ENCODE data around the gene CFAP45.

Gene CFAP45

GRCh38 chr1:159900086-159900680 is at the start of gene CFAP45:
CFAP45 (minus strand) TSS chr1:159900165; CDS start chr1:159900098, 67 bp downstream.
- DNase-seq (ENCODE audit: low spot score): no peak

DNA sequence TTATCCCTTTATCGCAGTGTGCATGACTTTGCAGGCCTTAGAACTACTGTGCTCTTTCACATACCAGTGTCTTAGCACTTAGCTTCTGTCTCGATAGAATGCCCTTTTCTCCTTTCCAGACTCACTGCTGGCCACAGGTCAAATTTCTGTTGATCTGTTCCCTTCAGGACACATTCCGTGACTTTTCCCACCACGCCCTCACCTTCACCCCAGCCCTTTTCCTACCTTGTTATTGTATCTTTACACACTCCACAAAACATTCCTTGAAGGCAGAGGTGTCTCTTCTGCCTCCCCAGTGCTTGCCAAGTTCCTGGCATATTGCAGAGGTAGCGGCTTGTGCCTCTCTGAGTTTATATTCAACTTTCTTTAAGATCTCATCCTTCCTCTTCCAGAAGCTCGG is 49.2 kb upstream of the CFAP45 start:
- DNase-seq (ENCODE audit: low spot score): no peak

- no peak for DNase-seq (ENCODE audit: low spot score)
These were observed 48.0 kb upstream of the CFAP45 start for GRCh38 chr1:159947942-159948341.

DNA sequence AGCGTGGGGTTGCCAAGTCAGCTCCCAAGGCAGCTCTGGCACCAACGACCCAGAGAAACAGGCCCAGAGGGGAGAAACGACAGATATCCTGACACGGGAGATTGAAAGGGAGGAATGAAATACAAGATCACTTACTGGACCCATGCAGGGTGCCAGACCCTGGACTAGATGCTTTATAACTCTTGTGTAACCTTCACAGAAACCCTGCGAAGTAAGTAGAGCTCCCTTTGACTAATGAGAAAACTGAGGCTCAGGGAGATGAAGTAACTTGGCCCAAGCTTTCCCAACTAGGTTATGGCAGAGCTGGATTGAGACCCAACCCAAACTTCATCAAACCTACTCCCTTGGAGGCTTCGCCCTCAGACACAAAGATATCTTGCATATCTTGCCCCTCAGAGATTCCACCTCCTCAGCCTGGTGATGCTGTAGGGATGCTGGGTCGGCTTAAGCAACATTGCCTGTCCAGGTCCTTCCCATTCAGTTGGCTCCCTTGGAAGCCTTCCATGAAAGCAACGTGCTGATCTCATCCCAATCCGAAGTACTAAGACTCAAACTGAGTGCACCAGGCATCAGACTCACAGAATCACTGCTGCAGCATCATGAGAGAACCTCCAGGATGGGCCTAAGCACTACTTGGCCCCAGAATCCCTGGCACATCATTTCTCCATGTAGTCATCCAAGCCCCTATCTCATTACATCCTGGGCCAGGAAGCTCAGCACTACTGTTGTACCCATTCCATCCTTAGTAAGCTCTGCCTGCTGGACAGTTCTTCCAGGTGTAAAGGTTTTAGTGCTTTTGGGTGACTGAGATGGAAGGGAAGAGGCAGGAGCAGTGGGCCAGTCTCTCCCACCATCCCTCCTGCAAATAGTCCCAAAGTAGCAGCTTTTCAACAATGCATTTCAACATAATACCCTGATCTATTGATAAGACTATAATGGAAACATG is 46.5 kb upstream of the CFAP45 start:
- no peak for DNase-seq (ENCODE audit: low spot score)

GRCh38 chr1:159945483-159946241 is 45.7 kb upstream of the CFAP45 start, which contains the start of gene IGSF9:
IGSF9 (minus strand) TSS chr1:159945613; CDS start chr1:159943454, 2,159 bp downstream.
- DNase-seq (ENCODE audit: low spot score): peak; percentile 53

DNA sequence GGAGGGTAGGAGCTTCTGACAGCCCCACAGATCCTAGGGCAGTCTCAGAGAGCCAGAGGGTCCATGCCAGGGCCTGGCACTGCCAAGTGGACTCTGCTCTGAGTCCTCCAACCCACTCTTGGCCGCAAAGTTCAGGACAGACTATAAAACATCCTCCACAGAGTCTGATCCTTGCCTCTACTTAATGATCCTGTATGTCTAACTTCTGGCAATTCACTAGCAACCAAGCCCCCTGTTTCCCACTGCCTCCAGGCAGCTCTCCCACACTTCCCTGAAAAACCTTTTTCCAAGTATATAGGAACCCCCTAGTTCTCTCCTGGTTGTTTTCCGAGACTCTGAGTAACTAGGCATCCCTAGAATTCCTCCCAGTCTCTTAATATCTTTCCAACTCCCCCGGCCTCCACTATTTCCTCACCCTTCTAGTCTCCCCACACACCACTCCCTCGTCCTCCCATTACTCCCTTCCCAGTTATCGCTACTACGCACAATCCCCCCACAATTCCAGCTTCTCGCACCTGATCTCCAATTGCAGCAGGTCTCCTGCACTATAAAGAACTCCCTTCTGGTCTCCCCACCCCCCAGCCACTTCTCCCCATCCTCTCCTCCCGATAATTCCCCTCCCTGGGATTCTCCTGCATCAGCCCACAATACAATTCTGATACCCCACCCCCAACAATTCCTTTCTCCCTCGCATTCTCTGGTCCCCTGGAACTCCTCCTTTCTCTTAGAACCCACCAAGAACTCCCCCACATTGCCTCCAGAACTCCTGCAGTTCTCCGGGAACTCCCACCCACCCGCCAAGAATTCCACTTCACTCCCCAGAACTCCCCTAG is 44.9 kb upstream of the CFAP45 start:
- no peak for DNase-seq (ENCODE audit: low spot score)

GRCh38 chr1:159943908-159944622 is 44.1 kb upstream of the CFAP45 start:
- no peak for DNase-seq (ENCODE audit: low spot score)

- no peak for DNase-seq (ENCODE audit: low spot score)
These were observed 43.3 kb upstream of the CFAP45 start for GRCh38 chr1:159943278-159943640.

GRCh38 chr1:159942632-159943277 is 42.8 kb upstream of the CFAP45 start:
- no peak for DNase-seq (ENCODE audit: low spot score)

DNA sequence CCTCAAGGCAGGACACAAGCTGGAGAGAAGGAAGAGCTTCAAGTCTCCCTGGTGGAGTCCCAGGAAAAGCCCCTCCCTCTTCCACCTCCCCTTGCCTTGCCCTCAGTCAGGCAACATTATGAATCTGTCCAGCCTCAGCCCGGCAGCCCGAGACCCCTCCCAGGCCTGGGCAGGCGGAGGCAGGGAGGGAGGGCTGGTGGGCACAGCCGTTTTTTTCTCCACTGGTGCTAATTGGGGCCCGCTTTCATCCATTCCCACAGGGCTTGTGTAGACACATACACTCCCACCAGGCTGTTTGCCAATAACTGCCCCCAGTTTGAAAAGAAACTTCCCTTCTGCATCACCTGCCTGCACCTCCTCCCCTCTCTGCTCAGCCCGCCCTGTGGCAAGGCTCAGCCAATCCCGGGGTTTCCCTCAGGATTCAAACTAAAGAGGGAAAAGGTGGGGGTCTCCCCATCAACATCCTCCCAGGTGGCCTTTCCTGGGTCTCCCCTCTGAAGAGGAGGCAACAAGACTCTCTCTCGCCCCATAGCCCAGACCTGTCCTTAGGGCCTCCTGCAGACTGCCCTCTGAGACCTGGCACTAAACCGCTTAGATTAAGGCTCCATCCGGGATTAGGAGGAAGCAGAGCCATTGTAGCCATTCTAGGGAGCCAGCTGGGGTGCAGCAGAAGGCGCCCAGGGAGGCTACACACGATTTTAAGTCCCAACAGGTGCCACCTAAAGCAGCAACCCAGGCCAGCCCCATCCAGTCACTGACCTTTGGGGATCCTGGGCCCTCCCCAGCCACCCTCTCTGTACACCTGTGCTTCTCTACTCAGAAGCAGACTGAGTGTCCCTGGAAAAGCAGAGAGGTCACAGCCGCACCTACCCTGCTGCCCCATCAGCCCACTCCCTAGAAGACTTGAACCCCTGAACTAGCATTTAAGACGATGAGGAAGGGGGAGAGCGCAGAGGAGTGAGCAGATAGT is 41.9 kb upstream of the CFAP45 start:
- DNase-seq (ENCODE audit: low spot score): no peak

DNA sequence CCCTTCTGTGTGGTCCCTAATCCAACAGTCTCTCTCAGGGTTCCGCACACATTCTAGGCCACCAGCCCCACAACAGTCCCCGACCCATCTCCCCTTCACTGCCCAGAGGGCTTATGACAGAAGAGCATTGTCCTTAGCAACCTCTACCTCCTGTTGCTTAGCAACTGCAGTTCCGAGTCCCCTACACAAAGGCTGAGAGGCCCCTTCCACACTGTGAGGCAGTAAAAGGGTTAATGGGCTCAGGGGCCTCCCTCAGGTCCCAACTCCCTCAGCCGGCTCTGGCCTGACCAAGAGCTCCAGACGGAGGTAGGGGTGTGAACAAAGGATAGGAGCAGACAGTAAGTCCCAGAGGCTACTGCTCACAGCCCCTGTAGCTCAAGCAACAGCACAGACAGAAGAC is 41.2 kb upstream of the CFAP45 start:
- DNase-seq (ENCODE audit: low spot score): no peak

- no peak for DNase-seq (ENCODE audit: low spot score)
These were observed 40.1 kb upstream of the CFAP45 start for GRCh38 chr1:159940006-159940620.

GRCh38 chr1:159939678-159940002 is 39.7 kb upstream of the CFAP45 start:
- DNase-seq (ENCODE audit: low spot score): no peak

GRCh38 chr1:159938905-159939677 is 39.1 kb upstream of the CFAP45 start:
- DNase-seq (ENCODE audit: low spot score): no peak

- no peak for DNase-seq (ENCODE audit: low spot score)
These were observed 38.4 kb upstream of the CFAP45 start for GRCh38 chr1:159938211-159938852.

- no peak for DNase-seq (ENCODE audit: low spot score)
These were observed 37.2 kb upstream of the CFAP45 start for GRCh38 chr1:159937054-159937750.

GRCh38 chr1:159936273-159936904 is 36.4 kb upstream of the CFAP45 start:
- peak; percentile 87 for DNase-seq (ENCODE audit: low spot score)

Data from NAMALWA (cell line).